ENCODE data around the gene SLC6A13.
"Not testable (repeated sequence)": the region's sequence is repeated elsewhere in the genome, so short reads cannot be mapped to it uniquely, and the experiment has no call there.

The SLC6A13 gene

GRCh38 chr12:233615-233968 lies 29.0 kb downstream of the SLC6A13 start:
- no peak for DNase-seq (ENCODE audit: low read depth)

- no peak for DNase-seq (ENCODE audit: low read depth)
These were observed 29.7 kb downstream of the SLC6A13 start for GRCh38 chr12:232731-233614.

GRCh38 chr12:230925-231671 lies 31.5 kb downstream of the SLC6A13 start:
- no peak for DNase-seq (ENCODE audit: low read depth)

- no peak for DNase-seq (ENCODE audit: low read depth)
These were observed 33.0 kb downstream of the SLC6A13 start for GRCh38 chr12:229441-230191.

GRCh38 chr12:228846-229200 lies 33.8 kb downstream of the SLC6A13 start:
- no peak for DNase-seq (ENCODE audit: low read depth)

GRCh38 chr12:227923-228845 lies 34.5 kb downstream of the SLC6A13 start:
- no peak for DNase-seq (ENCODE audit: low read depth)

- no peak for DNase-seq (ENCODE audit: low read depth)
These were observed 35.2 kb downstream of the SLC6A13 start for GRCh38 chr12:227286-227915.

GRCh38 chr12:226401-226800 lies 36.2 kb downstream of the SLC6A13 start:
- no peak for DNase-seq (ENCODE audit: low read depth)

GRCh38 chr12:225012-225411 lies 37.6 kb downstream of the SLC6A13 start:
- DNase-seq (ENCODE audit: low read depth), result no peak

GRCh38 chr12:224330-224729 lies 38.3 kb downstream of the SLC6A13 start:
- DNase-seq (ENCODE audit: low read depth), result no peak

- DNase-seq (ENCODE audit: low read depth), result no peak
These were observed 38.8 kb downstream of the SLC6A13 start for GRCh38 chr12:223841-224240.

GRCh38 chr12:221736-222135 lies 40.9 kb downstream of the SLC6A13 start:
- DNase-seq (ENCODE audit: low read depth), result no peak

GRCh38 chr12:220946-221550 lies 41.6 kb downstream of the SLC6A13 start:
- DNase-seq (ENCODE audit: low read depth), result no peak

GRCh38 chr12:220491-220890 lies 42.1 kb downstream of the SLC6A13 start:
- DNase-seq (ENCODE audit: low read depth), result no peak

- no peak for DNase-seq (ENCODE audit: low read depth)
These were observed 42.7 kb downstream of the SLC6A13 start for GRCh38 chr12:219891-220352.

GRCh38 chr12:218728-219590 lies 43.7 kb downstream of the SLC6A13 start:
- DNase-seq (ENCODE audit: low read depth), result no peak

GRCh38 chr12:218221-218620 lies 44.4 kb downstream of the SLC6A13 start:
- DNase-seq (ENCODE audit: low read depth), result no peak

- DNase-seq (ENCODE audit: low read depth), result not testable (repeated sequence)
These were observed 45.6 kb downstream of the SLC6A13 start for GRCh38 chr12:217029-217428.

GRCh38 chr12:215116-215515 lies 47.5 kb downstream of the SLC6A13 start:
- no peak for DNase-seq (ENCODE audit: low read depth)
